Fibroblast of the aortic adventitia (primary cell): Measurements from ENCODE around the gene PDE6B. TPM values are rescaled to one million over a fixed set of nuclear protein-coding genes. Genes with fewer than 3 reads are reported as not detected.
"Not testable (repeated sequence)": the region's sequence is repeated elsewhere in the genome, so short reads cannot be mapped to it uniquely, and the experiment has no call there.

ENCODE experiments used
- DNase-seq: peaks from one replicate; pipeline ENCODE4 v3.0.0-alpha.2; 2010; ENCODE audit warnings: low read depth
- H3K4me3 ChIP-seq: 2 replicates; pipeline ENCODE4 v1.5.1; 2011; ENCODE audit warnings: low read depth, mild to moderate bottlenecking, control low read depth, low read length, moderate library complexity
- total RNA-seq: library from RNA; depleted of rRNA; stranded (reverse); fragments of >200 nt; gene quantifications from 2 replicates; pipeline ENCODE4 v1.2.3, GENCODE V29; 2012; ENCODE audit warnings: low replicate concordance
- TF ChIP-seq, protein P1 (sequence below): IDR thresholded peaks from 2 replicates; pipeline ENCODE4 v1.5.1; 2011; ENCODE audit warnings: mild to moderate bottlenecking, low read length, control low read depth, inconsistent platforms; ENCODE audit not compliant: insufficient read depth

Gene PDE6B
- total RNA-seq, 1 donor = not detected

DNA sequence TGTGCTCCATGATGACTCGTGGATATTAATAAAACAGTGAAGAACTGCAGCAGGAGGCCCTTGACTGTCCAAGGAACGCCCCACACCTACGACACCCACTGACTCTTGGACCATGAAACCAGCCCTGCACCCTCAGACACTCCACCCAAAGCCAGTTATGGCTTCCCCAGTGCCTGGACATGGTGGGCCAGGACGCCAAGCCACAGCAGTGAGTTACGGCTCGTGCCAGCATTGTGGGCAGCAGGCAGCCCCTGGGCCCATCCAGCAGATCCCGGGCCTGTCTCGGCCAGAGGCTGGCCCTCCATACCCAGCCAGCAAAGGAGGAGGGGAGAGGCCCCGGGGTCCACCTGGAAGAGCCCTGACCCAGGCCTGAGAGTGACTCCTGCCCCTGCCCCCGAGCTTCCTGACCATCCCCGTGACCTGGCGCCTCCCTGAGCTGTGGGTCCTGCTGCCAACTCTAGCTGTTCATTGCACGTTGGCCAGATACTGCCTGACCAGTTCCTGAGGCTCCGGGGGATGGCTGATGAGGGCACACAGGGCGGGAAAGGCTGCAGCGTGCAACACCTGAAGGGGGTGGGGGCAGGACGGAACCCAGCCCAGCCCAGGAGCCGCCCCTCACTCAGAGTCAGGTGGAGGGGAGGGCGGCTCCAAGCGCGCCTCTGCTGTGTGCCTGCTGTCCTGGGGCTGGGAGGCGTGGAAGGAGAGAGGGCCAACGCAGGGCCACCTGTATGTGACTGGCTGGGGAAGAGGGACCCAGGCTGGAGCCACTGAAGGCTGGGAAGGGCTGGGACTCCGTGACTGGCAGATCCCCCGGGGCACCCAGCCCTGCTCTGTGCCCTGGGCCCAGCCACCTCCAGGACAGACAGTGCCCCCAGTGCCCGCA lies 62.8 kb downstream of the PDE6B start:
- TF ChIP-seq, protein P1, sequence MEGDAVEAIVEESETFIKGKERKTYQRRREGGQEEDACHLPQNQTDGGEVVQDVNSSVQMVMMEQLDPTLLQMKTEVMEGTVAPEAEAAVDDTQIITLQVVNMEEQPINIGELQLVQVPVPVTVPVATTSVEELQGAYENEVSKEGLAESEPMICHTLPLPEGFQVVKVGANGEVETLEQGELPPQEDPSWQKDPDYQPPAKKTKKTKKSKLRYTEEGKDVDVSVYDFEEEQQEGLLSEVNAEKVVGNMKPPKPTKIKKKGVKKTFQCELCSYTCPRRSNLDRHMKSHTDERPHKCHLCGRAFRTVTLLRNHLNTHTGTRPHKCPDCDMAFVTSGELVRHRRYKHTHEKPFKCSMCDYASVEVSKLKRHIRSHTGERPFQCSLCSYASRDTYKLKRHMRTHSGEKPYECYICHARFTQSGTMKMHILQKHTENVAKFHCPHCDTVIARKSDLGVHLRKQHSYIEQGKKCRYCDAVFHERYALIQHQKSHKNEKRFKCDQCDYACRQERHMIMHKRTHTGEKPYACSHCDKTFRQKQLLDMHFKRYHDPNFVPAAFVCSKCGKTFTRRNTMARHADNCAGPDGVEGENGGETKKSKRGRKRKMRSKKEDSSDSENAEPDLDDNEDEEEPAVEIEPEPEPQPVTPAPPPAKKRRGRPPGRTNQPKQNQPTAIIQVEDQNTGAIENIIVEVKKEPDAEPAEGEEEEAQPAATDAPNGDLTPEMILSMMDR = no peak
- DNase-seq = no peak

DNA sequence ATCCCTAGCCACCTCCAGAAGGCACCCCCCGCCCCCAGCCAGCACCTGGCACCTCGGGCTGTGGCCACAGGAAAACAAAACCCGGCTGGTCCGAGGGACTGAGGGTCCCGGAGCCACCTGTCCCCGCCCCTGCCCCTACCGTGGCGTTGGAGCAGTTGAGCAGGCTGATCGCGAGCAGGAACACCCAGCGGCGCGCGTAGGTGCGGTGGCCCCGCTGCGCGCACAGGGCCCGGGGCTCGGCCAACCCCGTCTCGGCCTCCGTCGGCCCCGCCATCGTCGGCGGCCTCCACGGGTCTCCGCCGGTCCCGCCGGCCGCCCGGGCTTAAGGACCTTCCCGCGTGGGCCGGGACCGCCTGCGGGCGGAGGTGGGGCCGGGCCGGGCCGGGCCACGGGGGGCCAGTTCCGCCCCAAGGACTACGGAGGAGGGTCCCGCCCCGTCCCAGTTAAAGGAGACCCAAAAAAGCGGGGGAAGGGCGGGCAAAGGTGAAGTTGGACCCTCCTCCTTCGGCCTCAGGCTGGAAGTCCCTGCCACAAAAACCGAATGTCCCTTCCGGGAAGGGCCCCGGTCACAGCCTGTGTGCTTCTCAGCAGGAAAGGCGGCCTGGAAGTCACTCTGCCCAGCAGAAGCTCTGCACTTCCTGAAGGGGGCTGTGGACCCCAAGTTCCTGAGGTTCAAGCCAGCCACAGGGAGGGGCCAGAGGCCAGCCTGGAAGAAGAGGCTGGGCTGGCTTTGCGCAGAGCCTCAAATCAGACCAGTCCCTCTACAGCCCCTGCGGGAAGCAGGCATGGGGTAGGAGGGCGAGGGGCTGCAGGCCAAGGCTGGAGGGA lies 63.7 kb downstream of the PDE6B start, which contains the start of gene SLC49A3:
SLC49A3 (minus strand) TSS at position 298 of the 828 bp plus-strand sequence; CDS start at position 274, 24 bp downstream.
- peak within 1 kb of the TSS; percentile 39 for H3K4me3 ChIP-seq
- TF ChIP-seq, protein P1 = no peak
- no peak for DNase-seq

More for the DNA sequence above, 62.8 kb downstream of the PDE6B start:
- peak overlapping the region; percentile 39 for H3K4me3 ChIP-seq

GRCh38 chr4:689723-690122 lies 64.3 kb downstream of the PDE6B start:
- no peak for DNase-seq
- no peak overlapping the region for H3K4me3 ChIP-seq
- TF ChIP-seq, protein P1 = no peak

DNA sequence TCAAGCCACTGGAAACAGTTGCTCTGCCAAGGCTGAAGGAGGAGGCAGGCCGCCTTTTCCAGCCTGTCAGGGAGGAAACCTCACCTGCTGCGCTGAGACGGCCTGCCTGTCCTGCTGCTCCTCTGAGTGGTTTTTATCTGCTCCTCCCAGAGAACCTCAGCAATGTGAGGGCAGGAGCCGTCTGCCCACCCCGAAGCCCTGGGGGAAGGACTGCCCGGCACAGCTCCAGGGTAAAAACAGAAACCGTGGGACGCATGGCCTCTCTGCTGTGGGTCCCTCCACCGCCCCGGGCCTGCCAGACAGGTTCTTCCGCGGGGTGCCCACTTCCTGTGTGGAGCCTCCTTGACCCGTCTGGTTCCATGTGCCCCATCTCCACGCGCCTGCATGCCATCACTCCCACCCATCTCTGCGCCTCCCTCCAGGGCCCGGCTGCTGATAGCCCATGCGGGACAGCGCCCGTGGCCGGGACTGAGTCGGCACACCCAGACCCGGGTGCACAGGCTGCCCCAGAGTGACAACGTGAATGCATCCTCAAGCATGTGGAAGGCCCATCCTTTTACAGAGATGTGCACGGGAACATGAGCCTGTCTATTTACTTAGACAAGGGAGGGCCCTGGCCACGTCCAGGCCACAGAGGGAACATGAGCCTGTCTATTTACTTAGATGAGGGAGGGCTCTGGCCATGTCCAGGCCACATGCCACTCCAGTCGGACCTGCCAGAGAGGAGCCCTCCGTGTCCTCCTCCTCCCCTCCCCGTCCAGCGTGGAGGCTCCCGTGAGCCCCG lies 67.6 kb downstream of the PDE6B start:
- H3K4me3 ChIP-seq = no peak overlapping the region
- TF ChIP-seq, protein P1 = no peak
- DNase-seq = no peak

GRCh38 chr4:694341-694940 lies 69.1 kb downstream of the PDE6B start:
- not testable (repeated sequence) for DNase-seq, H3K4me3 ChIP-seq

- no peak for DNase-seq
- TF ChIP-seq, protein P1 = no peak
- no peak overlapping the region for H3K4me3 ChIP-seq
Observed at GRCh38 chr4:699816-700580, 74.6 kb downstream of the PDE6B start.
